HEK293 (cell line): ENCODE data around the gene RASA3.

Experiments
- EGR2 ChIP-seq: fragments of 450-650 bp; formaldehyde crosslinking; IDR thresholded peaks from 2 replicates; pipeline ENCODE4 v1.5.1; 2016; ENCODE audit warnings: low read depth, missing biosample characterization, missing genetic modification characterization
- HOXA7 ChIP-seq: sonication (generic); formaldehyde crosslinking; IDR thresholded peaks from 2 replicates; pipeline ENCODE4 v1.8.1; 2022; ENCODE audit warnings: missing genetic modification reagents, borderline replicate concordance
- KLF10 ChIP-seq: fragments of 450-650 bp; IDR thresholded peaks from 2 replicates; pipeline ENCODE4 v1.5.1; 2018; ENCODE audit warnings: missing biosample characterization, mild to moderate bottlenecking, missing genetic modification characterization
- KLF17 ChIP-seq: fragments of 450-650 bp; formaldehyde crosslinking; IDR thresholded peaks from 2 replicates; pipeline ENCODE4 v1.5.1; 2016; ENCODE audit warnings: missing biosample characterization, missing genetic modification characterization
- KLF9 ChIP-seq: fragments of 450-650 bp; formaldehyde crosslinking; IDR thresholded peaks from 2 replicates; pipeline ENCODE4 v1.5.1; 2016; ENCODE audit warnings: missing biosample characterization, missing genetic modification characterization, low read depth
- PATZ1 ChIP-seq: fragments of 450-650 bp; formaldehyde crosslinking; IDR thresholded peaks from 2 replicates; pipeline ENCODE4 v1.5.1; 2016; ENCODE audit warnings: missing biosample characterization, missing genetic modification characterization
- PBX3 ChIP-seq: sonication (generic); formaldehyde crosslinking; IDR thresholded peaks from 2 replicates; pipeline ENCODE4 v1.8.1; 2022; ENCODE audit warnings: mild to moderate bottlenecking, moderate library complexity, missing genetic modification reagents
- SP7 ChIP-seq: fragments of 450-650 bp; formaldehyde crosslinking; IDR thresholded peaks from 2 replicates; pipeline ENCODE4 v1.5.1; 2016; ENCODE audit warnings: missing biosample characterization, missing genetic modification characterization
- ZBTB17 ChIP-seq: fragments of 450-650 bp; formaldehyde crosslinking; IDR thresholded peaks from 2 replicates; pipeline ENCODE4 v1.5.1; 2016; ENCODE audit warnings: missing biosample characterization, missing genetic modification characterization
- ZBTB20 ChIP-seq: fragments of 450-650 bp; formaldehyde crosslinking; IDR thresholded peaks from 2 replicates; pipeline ENCODE4 v1.5.1; 2016; ENCODE audit warnings: missing biosample characterization, missing genetic modification characterization
- ZBTB21 ChIP-seq: fragments of 450-650 bp; formaldehyde crosslinking; IDR thresholded peaks from 2 replicates; pipeline ENCODE4 v1.5.1; 2017; ENCODE audit warnings: missing biosample characterization, missing genetic modification characterization
- ZBTB48 ChIP-seq: fragments of 450-650 bp; formaldehyde crosslinking; IDR thresholded peaks from 2 replicates; pipeline ENCODE4 v1.5.1; 2016; ENCODE audit warnings: missing biosample characterization, missing genetic modification characterization
- ZBTB6 ChIP-seq: fragments of 450-650 bp; formaldehyde crosslinking; IDR thresholded peaks from 2 replicates; pipeline ENCODE4 v1.5.1; 2017; ENCODE audit warnings: missing biosample characterization, missing genetic modification characterization
- ZBTB8A ChIP-seq: fragments of 450-650 bp; formaldehyde crosslinking; IDR thresholded peaks from 2 replicates; pipeline ENCODE4 v1.5.1; 2016; ENCODE audit warnings: missing biosample characterization, missing genetic modification characterization
- ZEB2 ChIP-seq: fragments of 450-650 bp; formaldehyde crosslinking; IDR thresholded peaks from 2 replicates; pipeline ENCODE4 v1.5.1; 2016; ENCODE audit warnings: missing biosample characterization, missing genetic modification characterization
- ZFP3 ChIP-seq: fragments of 450-650 bp; formaldehyde crosslinking; IDR thresholded peaks from 2 replicates; pipeline ENCODE4 v1.5.1; 2016; ENCODE audit warnings: low read depth, missing biosample characterization, missing genetic modification characterization
- ZIC2 ChIP-seq: fragments of 450-650 bp; formaldehyde crosslinking; IDR thresholded peaks from 2 replicates; pipeline ENCODE4 v1.5.1; 2016; ENCODE audit warnings: missing biosample characterization, missing genetic modification characterization
- ZNF121 ChIP-seq: fragments of 450-650 bp; formaldehyde crosslinking; IDR thresholded peaks from 2 replicates; pipeline ENCODE4 v1.5.1; 2016; ENCODE audit warnings: missing biosample characterization, missing genetic modification characterization
- ZNF138 ChIP-seq: fragments of 450-650 bp; formaldehyde crosslinking; IDR thresholded peaks from 2 replicates; pipeline ENCODE4 v1.5.1; 2016; ENCODE audit warnings: missing biosample characterization, missing genetic modification characterization, borderline replicate concordance
- ZNF184 ChIP-seq: fragments of 450-650 bp; IDR thresholded peaks from 2 replicates; pipeline ENCODE4 v1.5.1; 2018; ENCODE audit warnings: missing biosample characterization, mild to moderate bottlenecking, missing genetic modification characterization
- ZNF2 ChIP-seq: fragments of 450-650 bp; formaldehyde crosslinking; IDR thresholded peaks from 2 replicates; pipeline ENCODE4 v1.5.1; 2016; ENCODE audit warnings: missing biosample characterization, missing genetic modification characterization
- ZNF202 ChIP-seq: fragments of 450-650 bp; formaldehyde crosslinking; IDR thresholded peaks from 2 replicates; pipeline ENCODE4 v1.5.1; 2016; ENCODE audit warnings: missing biosample characterization, missing genetic modification characterization, borderline replicate concordance
- ZNF211 ChIP-seq: fragments of 450-650 bp; formaldehyde crosslinking; IDR thresholded peaks from 2 replicates; pipeline ENCODE4 v1.5.1; 2016; ENCODE audit warnings: low read depth, missing biosample characterization, missing genetic modification characterization
- ZNF366 ChIP-seq: fragments of 450-650 bp; formaldehyde crosslinking; conservative IDR thresholded peaks from 2 replicates; pipeline ENCODE4 v1.5.1; 2016; ENCODE audit warnings: missing biosample characterization, missing genetic modification characterization
- ZNF394 ChIP-seq: fragments of 450-650 bp; formaldehyde crosslinking; IDR thresholded peaks from 2 replicates; pipeline ENCODE4 v1.5.1; 2016; ENCODE audit warnings: missing biosample characterization, missing genetic modification characterization, mild to moderate bottlenecking, moderate library complexity, borderline replicate concordance
- ZNF423 ChIP-seq: fragments of 450-650 bp; formaldehyde crosslinking; IDR thresholded peaks from 2 replicates; pipeline ENCODE4 v1.5.1; 2016; ENCODE audit warnings: missing biosample characterization, missing genetic modification characterization
- ZNF561 ChIP-seq: fragments of 450-650 bp; IDR thresholded peaks from 2 replicates; pipeline ENCODE4 v1.5.1; 2018; ENCODE audit warnings: missing biosample characterization, missing genetic modification characterization, borderline replicate concordance
- ZNF600 ChIP-seq: fragments of 450-650 bp; formaldehyde crosslinking; IDR thresholded peaks from 2 replicates; pipeline ENCODE4 v1.5.1; 2016; ENCODE audit warnings: missing biosample characterization, missing genetic modification characterization
- ZNF639 ChIP-seq: fragments of 450-650 bp; formaldehyde crosslinking; IDR thresholded peaks from 2 replicates; pipeline ENCODE4 v1.5.1; 2016; ENCODE audit warnings: missing biosample characterization, missing genetic modification characterization
- ZNF645 ChIP-seq: fragments of 450-650 bp; formaldehyde crosslinking; IDR thresholded peaks from 2 replicates; pipeline ENCODE4; 2016; ENCODE audit warnings: missing biosample characterization, missing genetic modification characterization
- ZNF76 ChIP-seq: fragments of 450-650 bp; formaldehyde crosslinking; IDR thresholded peaks from 2 replicates; pipeline ENCODE4; 2016; ENCODE audit warnings: low read depth, missing biosample characterization, missing genetic modification characterization, borderline replicate concordance
- ZSCAN23 ChIP-seq: fragments of 450-650 bp; formaldehyde crosslinking; IDR thresholded peaks from 2 replicates; pipeline ENCODE4 v1.5.1; 2016; ENCODE audit warnings: missing biosample characterization, missing genetic modification characterization
- ZSCAN30 ChIP-seq: fragments of 450-650 bp; IDR thresholded peaks from 2 replicates; pipeline ENCODE4 v1.5.1; 2018; ENCODE audit warnings: missing biosample characterization, mild to moderate bottlenecking, missing genetic modification characterization, moderate library complexity

Gene RASA3

GRCh38 chr13:114065141-114065925 is 67.1 kb downstream of the RASA3 start (continued):
- 0 out of 2 replicates have a peak, but pooled peaks have one; percentile 39 for TF ChIP-seq ZSCAN23 (tag by site-specific recombination)
- peak; percentile 85 for TF ChIP-seq SP7
- no peak for TF ChIP-seq ZNF184 (tag by site-specific recombination)
- TF ChIP-seq KLF17 (tag by site-specific recombination): peak; percentile 73
- TF ChIP-seq ZNF202: no peak
- TF ChIP-seq EGR2 (tag by site-specific recombination): no peak
- no peak for TF ChIP-seq PBX3 (CRISPR knock-in tag)
- TF ChIP-seq ZIC2: peak; percentile 93
- TF ChIP-seq ZBTB48: 0 out of 2 replicates have a peak, but pooled peaks have one; percentile 39
- no peak for TF ChIP-seq ZNF121 (tag by site-specific recombination)
- peak; percentile 54; the same call in 1 of the 2 replicates for TF ChIP-seq ZNF639
- TF ChIP-seq ZNF138 (tag by site-specific recombination): no peak
- TF ChIP-seq ZNF394 (tag by site-specific recombination): peak; percentile 100
- TF ChIP-seq ZBTB8A (tag by site-specific recombination): peak; percentile 87
- TF ChIP-seq ZNF561 (tag by site-specific recombination): peak; percentile 87; the same call in 1 of the 2 replicates
- no peak for TF ChIP-seq ZNF645 (tag by site-specific recombination)
- no peak for TF ChIP-seq ZBTB21 (tag by site-specific recombination)
- peak; percentile 93 for TF ChIP-seq ZNF600 (tag by site-specific recombination)
- TF ChIP-seq ZNF423 (tag by site-specific recombination): no peak
- TF ChIP-seq ZSCAN30: 0 out of 2 replicates have a peak, but pooled peaks have one; percentile 12
- TF ChIP-seq KLF10 (tag by site-specific recombination): 0 out of 2 replicates have a peak, but pooled peaks have one; percentile 69
- TF ChIP-seq ZNF2 (tag by site-specific recombination): peak; percentile 48; the same call in 1 of the 2 replicates
- TF ChIP-seq ZEB2: peak; percentile 82
- TF ChIP-seq ZBTB6 (tag by site-specific recombination): peak; percentile 51; the same call in 1 of the 2 replicates
- peak; percentile 75 for TF ChIP-seq ZBTB20 (tag by site-specific recombination)
- peak; percentile 56; the same call in 1 of the 2 replicates for TF ChIP-seq KLF9 (tag by site-specific recombination)
- peak; percentile 88; the same call in 1 of the 2 replicates for TF ChIP-seq PATZ1 (tag by site-specific recombination)
- peak; percentile 64 for TF ChIP-seq ZNF366
- no peak for TF ChIP-seq ZNF211 (tag by site-specific recombination)
- TF ChIP-seq ZFP3 (tag by site-specific recombination): no peak
- peak; percentile 48; the same call in 1 of the 2 replicates for TF ChIP-seq ZNF76
- no peak for TF ChIP-seq HOXA7 (CRISPR knock-in tag)
- TF ChIP-seq ZBTB17: peak; percentile 95
